ENCODE data around the gene MAGI2.

The MAGI2 gene

DNA sequence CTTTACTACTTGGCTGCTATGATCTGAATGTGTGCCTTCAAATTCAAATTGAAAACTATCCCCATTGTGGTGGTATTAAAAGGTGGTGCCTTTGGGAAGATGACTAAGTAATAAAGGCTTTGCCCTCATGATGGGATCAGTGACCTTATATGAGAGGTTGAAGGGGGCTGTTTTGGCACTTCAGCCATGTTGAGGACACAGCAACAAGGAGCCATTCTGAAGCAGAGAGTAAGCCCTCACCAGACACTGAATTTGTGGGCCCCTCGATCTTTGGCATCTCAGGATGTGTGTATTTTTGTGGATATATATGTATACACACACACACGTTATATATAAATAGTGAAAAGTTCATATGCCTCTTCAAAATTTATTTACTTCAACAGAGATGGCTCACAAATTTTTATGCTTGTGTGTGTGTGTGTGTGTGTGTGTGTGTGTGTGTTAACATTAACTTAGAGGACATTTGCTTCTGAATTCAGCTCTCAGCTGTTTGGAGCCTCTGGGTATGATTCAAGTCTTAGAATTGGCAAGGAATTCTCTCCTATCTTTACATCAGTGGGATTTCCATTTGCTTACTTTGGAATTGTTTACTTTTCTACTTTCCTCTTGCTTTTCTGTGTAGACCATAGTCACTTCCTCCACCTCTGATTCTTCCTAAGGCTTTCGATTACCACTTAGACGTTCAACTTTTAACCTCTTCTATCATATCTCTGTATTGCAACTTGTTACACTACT, 66.6 kb downstream of the MAGI2 start:
- Histone ChIP-seq H3K27me3 (ENCODE audit: control insufficient read depth, low read length) (no peaks in the 10 kb centered on the region), H3K4me3 (ENCODE audit: low read length) (no peak overlapping the region), H4K20me1 (ENCODE audit: control insufficient read depth, insufficient read depth, low read depth, low read length) (no peaks in the 10 kb centered on the region), H3K9me2 (replicated peaks; ENCODE audit: control insufficient read depth, low read length) (no peaks in the 10 kb centered on the region; the same call in 1 of the 2 replicates), H3K79me2 (ENCODE audit: control insufficient read depth, low read length) (no peaks in the 10 kb centered on the region), H3K9me3 (ENCODE audit: control insufficient read depth, insufficient read depth, low read length) (no peaks in the 10 kb centered on the region), H3F3A (ENCODE audit: control insufficient read depth, insufficient read depth) (no peaks in the 10 kb centered on the region), H3K36me3 (ENCODE audit: control insufficient read depth, low read length) (no peaks in the 10 kb centered on the region), H3K4me1 (ENCODE audit: control insufficient read depth, low read length) (no peaks in the 10 kb centered on the region), H3K4me2 (ENCODE audit: low read length) (no peak overlapping the region), H3K27ac (ENCODE audit: low read depth, low read length) (no peak overlapping the region)
- TF ChIP-seq EZH2phosphoT487 (IDR thresholded peaks at IDR 0.05; ENCODE audit: borderline replicate concordance, low read length): no peak

DNA sequence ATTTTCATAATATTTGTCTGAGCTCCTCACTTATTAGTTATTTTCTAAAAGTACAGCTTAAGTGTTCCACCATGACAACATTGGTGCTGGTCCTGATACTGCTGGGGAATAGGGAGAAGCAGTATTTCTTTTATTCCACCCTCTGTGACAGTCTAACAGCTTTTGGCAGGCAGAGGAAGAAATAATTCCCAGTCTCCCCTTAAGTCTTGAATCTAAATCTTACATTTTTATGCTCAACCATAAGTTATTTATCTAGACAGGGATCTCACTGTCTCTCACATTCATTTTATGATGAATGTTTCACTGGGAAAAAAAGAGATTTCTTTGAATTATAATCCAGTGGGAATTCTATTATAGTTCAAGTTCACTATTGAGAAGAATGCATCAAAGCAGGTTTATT, 71.5 kb downstream of the MAGI2 start:
- Histone ChIP-seq H3K79me2 (ENCODE audit: control insufficient read depth, low read length) (no peaks in the 10 kb centered on the region), H3K9me2 (replicated peaks; ENCODE audit: control insufficient read depth, low read length) (no peaks in the 10 kb centered on the region), H3K9me3 (ENCODE audit: control insufficient read depth, insufficient read depth, low read length) (no peaks in the 10 kb centered on the region), H3K4me1 (ENCODE audit: control insufficient read depth, low read length) (no peaks in the 10 kb centered on the region), H3K4me3 (ENCODE audit: low read length) (no peak overlapping the region), H3F3A (ENCODE audit: control insufficient read depth, insufficient read depth) (no peaks in the 10 kb centered on the region), H3K27ac (ENCODE audit: low read depth, low read length) (no peak overlapping the region), H3K27me3 (ENCODE audit: control insufficient read depth, low read length) (no peaks in the 10 kb centered on the region), H3K4me2 (ENCODE audit: low read length) (no peak overlapping the region), H3K36me3 (ENCODE audit: control insufficient read depth, low read length) (no peaks in the 10 kb centered on the region), H4K20me1 (ENCODE audit: control insufficient read depth, insufficient read depth, low read depth, low read length) (no peaks in the 10 kb centered on the region)
- TF ChIP-seq, protein P1, sequence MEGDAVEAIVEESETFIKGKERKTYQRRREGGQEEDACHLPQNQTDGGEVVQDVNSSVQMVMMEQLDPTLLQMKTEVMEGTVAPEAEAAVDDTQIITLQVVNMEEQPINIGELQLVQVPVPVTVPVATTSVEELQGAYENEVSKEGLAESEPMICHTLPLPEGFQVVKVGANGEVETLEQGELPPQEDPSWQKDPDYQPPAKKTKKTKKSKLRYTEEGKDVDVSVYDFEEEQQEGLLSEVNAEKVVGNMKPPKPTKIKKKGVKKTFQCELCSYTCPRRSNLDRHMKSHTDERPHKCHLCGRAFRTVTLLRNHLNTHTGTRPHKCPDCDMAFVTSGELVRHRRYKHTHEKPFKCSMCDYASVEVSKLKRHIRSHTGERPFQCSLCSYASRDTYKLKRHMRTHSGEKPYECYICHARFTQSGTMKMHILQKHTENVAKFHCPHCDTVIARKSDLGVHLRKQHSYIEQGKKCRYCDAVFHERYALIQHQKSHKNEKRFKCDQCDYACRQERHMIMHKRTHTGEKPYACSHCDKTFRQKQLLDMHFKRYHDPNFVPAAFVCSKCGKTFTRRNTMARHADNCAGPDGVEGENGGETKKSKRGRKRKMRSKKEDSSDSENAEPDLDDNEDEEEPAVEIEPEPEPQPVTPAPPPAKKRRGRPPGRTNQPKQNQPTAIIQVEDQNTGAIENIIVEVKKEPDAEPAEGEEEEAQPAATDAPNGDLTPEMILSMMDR (IDR thresholded peaks at IDR 0.05; ENCODE audit: low read depth, low read length, poor library complexity, severe bottlenecking): no peak
- no peak for TF ChIP-seq EZH2phosphoT487 (IDR thresholded peaks at IDR 0.05; ENCODE audit: borderline replicate concordance, low read length)

DNA sequence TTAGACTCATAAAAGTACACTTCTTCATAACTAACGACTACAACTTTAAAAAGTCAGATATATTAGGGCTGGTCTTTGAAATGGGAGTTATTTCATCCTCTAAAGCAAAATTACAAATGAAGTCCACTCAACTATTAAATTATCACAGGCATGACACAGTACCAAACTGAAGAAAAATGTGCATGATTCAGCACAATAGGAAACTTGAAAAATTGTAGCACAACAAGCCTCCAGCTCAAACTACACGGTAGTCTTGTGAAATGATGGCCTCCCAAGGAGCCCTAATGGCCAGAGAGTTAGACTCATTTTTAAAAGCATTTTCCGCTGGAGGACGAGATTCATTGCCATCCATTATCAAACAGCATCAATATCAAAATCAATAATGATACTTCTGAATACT, 76.4 kb downstream of the MAGI2 start:
- Histone ChIP-seq H3K79me2 (ENCODE audit: control insufficient read depth, low read length) (no peaks in the 10 kb centered on the region), H3K4me2 (ENCODE audit: low read length) (no peak overlapping the region), H3K27ac (ENCODE audit: low read depth, low read length) (no peak overlapping the region), H3K9me2 (replicated peaks; ENCODE audit: control insufficient read depth, low read length) (no peaks in the 10 kb centered on the region), H3K27me3 (ENCODE audit: control insufficient read depth, low read length) (no peaks in the 10 kb centered on the region), H3K4me3 (ENCODE audit: low read length) (no peak overlapping the region), H3K9me3 (ENCODE audit: control insufficient read depth, insufficient read depth, low read length) (no peaks in the 10 kb centered on the region), H4K20me1 (ENCODE audit: control insufficient read depth, insufficient read depth, low read depth, low read length) (no peaks in the 10 kb centered on the region), H3K36me3 (ENCODE audit: control insufficient read depth, low read length) (no peaks in the 10 kb centered on the region), H3K4me1 (ENCODE audit: control insufficient read depth, low read length) (no peaks in the 10 kb centered on the region), H3F3A (ENCODE audit: control insufficient read depth, insufficient read depth) (no peaks in the 10 kb centered on the region)
- TF ChIP-seq EZH2phosphoT487 (IDR thresholded peaks at IDR 0.05; ENCODE audit: borderline replicate concordance, low read length): no peak
- TF ChIP-seq, protein P1 (IDR thresholded peaks at IDR 0.05; ENCODE audit: low read depth, low read length, poor library complexity, severe bottlenecking): no peak

DNA sequence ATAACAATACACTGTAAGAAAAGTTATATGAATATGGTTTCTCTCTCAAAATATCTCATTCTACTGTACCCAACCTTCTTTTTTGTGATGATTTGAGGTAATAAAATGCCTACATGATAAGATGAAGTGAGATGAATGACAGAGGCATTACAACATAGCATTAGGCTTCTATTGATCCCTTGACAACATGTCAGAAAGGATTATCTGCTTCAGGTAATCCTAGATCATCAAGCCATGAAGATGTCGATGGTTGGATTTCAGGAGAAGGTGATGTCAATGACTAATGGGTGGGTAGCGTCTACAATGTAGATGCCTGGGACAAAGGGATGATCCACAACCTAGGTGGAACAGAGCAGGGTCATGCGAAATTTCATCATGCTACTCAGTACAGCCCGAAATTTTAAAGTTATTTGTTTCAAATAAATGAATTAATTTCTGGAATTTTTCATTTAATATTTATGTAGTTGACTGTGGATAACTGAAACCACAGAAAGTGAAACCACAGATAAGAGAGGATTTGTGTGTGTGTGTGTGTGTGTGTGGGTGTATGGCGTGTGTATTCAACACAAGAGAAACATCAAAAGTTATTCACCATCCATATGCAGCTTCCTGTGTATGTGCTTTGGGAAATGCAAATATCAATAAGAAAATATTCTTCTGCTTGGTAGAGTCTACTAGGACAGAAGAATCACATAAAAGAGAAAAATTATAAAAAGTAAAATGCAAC, 77.0 kb downstream of the MAGI2 start:
- H3K4me1 ChIP-seq (ENCODE audit: control insufficient read depth, low read length): no peaks in the 10 kb centered on the region
- H3K27me3 ChIP-seq (ENCODE audit: control insufficient read depth, low read length): no peaks in the 10 kb centered on the region
- H3F3A ChIP-seq (ENCODE audit: control insufficient read depth, insufficient read depth): no peaks in the 10 kb centered on the region
- H4K20me1 ChIP-seq (ENCODE audit: control insufficient read depth, insufficient read depth, low read depth, low read length): no peaks in the 10 kb centered on the region
- no peak overlapping the region for H3K4me2 ChIP-seq (ENCODE audit: low read length)
- no peaks in the 10 kb centered on the region for H3K79me2 ChIP-seq (ENCODE audit: control insufficient read depth, low read length)
- no peak overlapping the region for H3K4me3 ChIP-seq (ENCODE audit: low read length)
- TF ChIP-seq EZH2phosphoT487 (IDR thresholded peaks at IDR 0.05; ENCODE audit: borderline replicate concordance, low read length): no peak
- no peak overlapping the region for H3K27ac ChIP-seq (ENCODE audit: low read depth, low read length)
- H3K9me3 ChIP-seq (ENCODE audit: control insufficient read depth, insufficient read depth, low read length): no peaks in the 10 kb centered on the region
- H3K36me3 ChIP-seq (ENCODE audit: control insufficient read depth, low read length): no peaks in the 10 kb centered on the region
- no peaks in the 10 kb centered on the region for H3K9me2 ChIP-seq (replicated peaks; ENCODE audit: control insufficient read depth, low read length)
